ENCODE measurements around the gene CD4.
A peak's percentile ranks its signal among the peaks of the same experiment; 100 is the strongest.

The CD4 gene

GRCh38 chr12:6827982-6828780 is 38.9 kb downstream of the CD4 start, which contains the start of gene P3H3 (continued):
- TF ChIP-seq ZNF404 (tag by site-specific recombination; IDR thresholded peaks at IDR 0.05) = no peak
- TF ChIP-seq ZNF138 (tag by site-specific recombination; IDR thresholded peaks at IDR 0.05; ENCODE audit: borderline replicate concordance) = no peak
- peak; percentile 92; the same call in 1 of the 2 replicates for TF ChIP-seq GLI4 (tag by site-specific recombination; IDR thresholded peaks at IDR 0.05)
- no peak for TF ChIP-seq ZNF548 (tag by site-specific recombination; IDR thresholded peaks at IDR 0.05)
- TF ChIP-seq ZBTB1 (tag by site-specific recombination; IDR thresholded peaks at IDR 0.05) = peak; percentile 38; the same call in 1 of the 2 replicates
- no peak; the same call in 1 of the 2 replicates for TF ChIP-seq ZBTB48 (tag by site-specific recombination; IDR thresholded peaks at IDR 0.05)
- TF ChIP-seq ZNF654 (tag by site-specific recombination; IDR thresholded peaks at IDR 0.05; ENCODE audit: low read depth) = no peak
- no peak for TF ChIP-seq ZNF37A (tag by site-specific recombination; IDR thresholded peaks at IDR 0.05)
- no peak for TF ChIP-seq GFI1B (tag by site-specific recombination; IDR thresholded peaks at IDR 0.05)
- TF ChIP-seq MZF1 (tag by site-specific recombination; IDR thresholded peaks at IDR 0.05; ENCODE audit: borderline replicate concordance) = peak; percentile 42; the same call in 1 of the 2 replicates
- no peak for TF ChIP-seq ZNF777 (tag by site-specific recombination; IDR thresholded peaks at IDR 0.05; ENCODE audit: borderline replicate concordance)
- TF ChIP-seq HOXD13 (CRISPR knock-in tag; IDR thresholded peaks at IDR 0.05; ENCODE audit: borderline replicate concordance) = no peak
- no peak for TF ChIP-seq ZNF19 (tag by site-specific recombination; IDR thresholded peaks at IDR 0.05; ENCODE audit: low read depth)
- peak; percentile 50; the same call in 1 of the 2 replicates for TF ChIP-seq ZBTB8A (tag by site-specific recombination; IDR thresholded peaks at IDR 0.05)
- TF ChIP-seq ZNF311 (tag by site-specific recombination; IDR thresholded peaks at IDR 0.05; ENCODE audit: borderline replicate concordance) = no peak
- TF ChIP-seq, protein P1, sequence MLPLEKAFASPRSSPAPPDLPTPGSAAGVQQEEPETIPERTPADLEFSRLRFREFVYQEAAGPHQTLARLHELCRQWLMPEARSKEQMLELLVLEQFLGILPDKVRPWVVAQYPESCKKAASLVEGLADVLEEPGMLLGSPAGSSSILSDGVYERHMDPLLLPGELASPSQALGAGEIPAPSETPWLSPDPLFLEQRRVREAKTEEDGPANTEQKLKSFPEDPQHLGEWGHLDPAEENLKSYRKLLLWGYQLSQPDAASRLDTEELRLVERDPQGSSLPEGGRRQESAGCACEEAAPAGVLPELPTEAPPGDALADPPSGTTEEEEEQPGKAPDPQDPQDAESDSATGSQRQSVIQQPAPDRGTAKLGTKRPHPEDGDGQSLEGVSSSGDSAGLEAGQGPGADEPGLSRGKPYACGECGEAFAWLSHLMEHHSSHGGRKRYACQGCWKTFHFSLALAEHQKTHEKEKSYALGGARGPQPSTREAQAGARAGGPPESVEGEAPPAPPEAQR (tag by site-specific recombination; IDR thresholded peaks at IDR 0.05) = no peak
- TF ChIP-seq EGR2 (tag by site-specific recombination; IDR thresholded peaks at IDR 0.05; ENCODE audit: low read depth) = peak; percentile 55
- TF ChIP-seq, protein P2, sequence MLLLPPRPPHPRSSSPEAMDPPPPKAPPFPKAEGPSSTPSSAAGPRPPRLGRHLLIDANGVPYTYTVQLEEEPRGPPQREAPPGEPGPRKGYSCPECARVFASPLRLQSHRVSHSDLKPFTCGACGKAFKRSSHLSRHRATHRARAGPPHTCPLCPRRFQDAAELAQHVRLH (tag by site-specific recombination; IDR thresholded peaks at IDR 0.05) = peak; percentile 72
- TF ChIP-seq ZNF23 (tag by site-specific recombination; IDR thresholded peaks at IDR 0.05; ENCODE audit: borderline replicate concordance) = no peak
- peak; percentile 80; the same call in 1 of the 2 replicates for TF ChIP-seq ZNF394 (tag by site-specific recombination; IDR thresholded peaks at IDR 0.05; ENCODE audit: borderline replicate concordance)
- TF ChIP-seq KLF7 (tag by site-specific recombination; IDR thresholded peaks at IDR 0.05; ENCODE audit: borderline replicate concordance) = no peak; the same call in 1 of the 2 replicates
- no peak for TF ChIP-seq ZNF776 (tag by site-specific recombination; IDR thresholded peaks at IDR 0.05; ENCODE audit: borderline replicate concordance)
- no peak for TF ChIP-seq ZNF626 (tag by site-specific recombination; IDR thresholded peaks at IDR 0.05)
- no peak for TF ChIP-seq ZNF645 (tag by site-specific recombination; IDR thresholded peaks at IDR 0.05)
- TF ChIP-seq KLF17 (tag by site-specific recombination; IDR thresholded peaks at IDR 0.05) = peak; percentile 81
- TF ChIP-seq, protein P3, sequence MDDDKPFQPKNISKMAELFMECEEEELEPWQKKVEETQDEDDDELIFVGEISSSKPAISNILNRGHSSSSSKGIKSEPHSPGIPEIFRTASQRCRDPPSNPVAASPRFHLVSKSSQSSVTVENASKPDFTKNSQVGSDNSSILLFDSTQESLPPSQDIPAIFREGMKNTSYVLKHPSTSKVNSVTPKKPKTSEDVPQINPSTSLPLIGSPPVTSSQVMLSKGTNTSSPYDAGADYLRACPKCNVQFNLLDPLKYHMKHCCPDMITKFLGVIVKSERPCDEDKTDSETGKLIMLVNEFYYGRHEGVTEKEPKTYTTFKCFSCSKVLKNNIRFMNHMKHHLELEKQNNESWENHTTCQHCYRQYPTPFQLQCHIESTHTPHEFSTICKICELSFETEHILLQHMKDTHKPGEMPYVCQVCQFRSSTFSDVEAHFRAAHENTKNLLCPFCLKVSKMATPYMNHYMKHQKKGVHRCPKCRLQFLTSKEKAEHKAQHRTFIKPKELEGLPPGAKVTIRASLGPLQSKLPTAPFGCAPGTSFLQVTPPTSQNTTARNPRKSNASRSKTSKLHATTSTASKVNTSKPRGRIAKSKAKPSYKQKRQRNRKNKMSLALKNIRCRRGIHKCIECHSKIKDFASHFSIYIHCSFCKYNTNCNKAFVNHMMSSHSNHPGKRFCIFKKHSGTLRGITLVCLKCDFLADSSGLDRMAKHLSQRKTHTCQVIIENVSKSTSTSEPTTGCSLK (tag by site-specific recombination; IDR thresholded peaks at IDR 0.05) = no peak
- no peak for TF ChIP-seq OVOL3 (tag by site-specific recombination; IDR thresholded peaks at IDR 0.05)
- TF ChIP-seq ZNF585B (tag by site-specific recombination; IDR thresholded peaks at IDR 0.05) = no peak
- no peak for TF ChIP-seq ZNF354C (tag by site-specific recombination; IDR thresholded peaks at IDR 0.05; ENCODE audit: borderline replicate concordance, low read depth)
- TF ChIP-seq BCL11A (tag by site-specific recombination; IDR thresholded peaks at IDR 0.05; ENCODE audit: low read depth) = peak; percentile 73
- no peak for TF ChIP-seq ZNF704 (tag by site-specific recombination; IDR thresholded peaks at IDR 0.05)
- peak; percentile 67; the same call in 1 of the 2 replicates for TF ChIP-seq ZSCAN23 (tag by site-specific recombination; IDR thresholded peaks at IDR 0.05)
- peak; percentile 63; the same call in 1 of the 2 replicates for TF ChIP-seq ZNF391 (tag by site-specific recombination; IDR thresholded peaks at IDR 0.05; ENCODE audit: borderline replicate concordance, low read depth)
